Kidney (tissue), 14 donors: ENCODE measurements around the gene RYR2. TPM values are rescaled to one million over a fixed set of nuclear protein-coding genes. Genes with fewer than 3 reads are reported as not detected.
"Not testable (repeated sequence)": the region's sequence is repeated elsewhere in the genome, so short reads cannot be mapped to it uniquely, and the experiment has no call there.

Experiments used
- DNase-seq, 5 donors: peaks; one replicate each; pipeline ENCODE4 v3.0.0-alpha.2; 2013 to 2020
- FAIRE-seq: peaks from 2 replicates; lab custom pipeline; 2012; peaks lifted over from hg19 to GRCh38; lab: Jason Lieb, UNC
- H3K27ac ChIP-seq, 2 donors: one replicate each; pipeline ENCODE4 v1.7.0; 2013; ENCODE audit warnings: low read depth in 2 of 2, low read length in 2 of 2, inconsistent platforms in 1 of 2
- H3K27me3 ChIP-seq: one replicate; pipeline ENCODE4 v1.7.1; 2013; ENCODE audit warnings: low read length, inconsistent platforms; ENCODE audit not compliant: control insufficient read depth, insufficient read depth
- H3K36me3 ChIP-seq, 3 donors: one replicate each; pipeline versions ENCODE4 v1.7.0 to v1.7.1; 2013; ENCODE audit warnings: low read length in 3 of 3, control low read depth in 1 of 3, inconsistent platforms in 1 of 3; ENCODE audit not compliant: insufficient read depth in 3 of 3, control insufficient read depth in 2 of 3
- H3K4me1 ChIP-seq, 3 donors: one replicate each; pipeline versions ENCODE4 v1.7.0 to v1.7.1; 2013; ENCODE audit warnings: low read length in 3 of 3, inconsistent platforms in 1 of 3, low read depth in 1 of 3; ENCODE audit not compliant: control insufficient read depth in 2 of 3, insufficient read depth in 2 of 3
- H3K4me3 ChIP-seq, 3 donors: one replicate each; pipeline versions ENCODE4 v1.7.0 to v1.8.1; 2013; ENCODE audit warnings: low read length in 3 of 3, control low read depth in 1 of 3, inconsistent platforms in 1 of 3
- H3K9ac ChIP-seq, 3 donors: one replicate each; pipeline versions ENCODE4 v1.7.0 to v1.7.1; 2013; ENCODE audit warnings: low read length in 3 of 3, control low read depth in 1 of 3, inconsistent platforms in 1 of 3
- H3K9me3 ChIP-seq, 3 donors: one replicate each; pipeline versions ENCODE4 v1.7.0 to v1.7.1; 2013; ENCODE audit warnings: low read length in 3 of 3, control low read depth in 1 of 3, inconsistent platforms in 1 of 3; ENCODE audit not compliant: control insufficient read depth in 2 of 3, insufficient read depth in 1 of 3
- CTCF ChIP-seq: IDR thresholded peaks from 3 replicates; pipeline ENCODE4 v1.5.1; 2012; ENCODE audit warnings: mild to moderate bottlenecking, moderate library complexity, borderline replicate concordance; ENCODE audit not compliant: insufficient read depth; ENCODE audit errors: extremely low read depth
- intact Hi-C: fragments of 100-400 bp; cut with DNase I; formaldehyde crosslinking; loops from one replicate; pipeline ENCODE4 v1.11.1; 2022
- polyA plus RNA-seq: library from polyadenylated mRNA; stranded (reverse); fragments of 350-450 nt; fragmentation: Illumina TruSeq; extraction: RNeasy Lipid Tissue Mini Kit (QIAGEN cat#74804); gene quantifications from one replicate; pipeline ENCODE4 v1.2.3, GENCODE V29; 2014; ENCODE audit warnings: low read depth, low replicate concordance; ENCODE audit not compliant: insufficient read depth
- total RNA-seq: library from RNA; stranded (reverse); fragmentation: NEBNext Ultra II Directional; extraction: Animal tissue kit (Norgen Biotek cat#: 25700); gene quantifications from one replicate; pipeline ENCODE4 v1.2.1, GENCODE V29; 2021
- donor health status: control.
- donor health status: control.
- donor health status: control.
- donor health status: control.
- donor health status: control.
- donor health status: DM: yes; HTN: yes; CAD: no.
- donor health status: Normal renal cell carcinoma (clear cell type).

Gene RYR2
- total and polyA plus RNA-seq, 2 donors from 2014 or later = 0.28 to 0.60 TPM

DNA sequence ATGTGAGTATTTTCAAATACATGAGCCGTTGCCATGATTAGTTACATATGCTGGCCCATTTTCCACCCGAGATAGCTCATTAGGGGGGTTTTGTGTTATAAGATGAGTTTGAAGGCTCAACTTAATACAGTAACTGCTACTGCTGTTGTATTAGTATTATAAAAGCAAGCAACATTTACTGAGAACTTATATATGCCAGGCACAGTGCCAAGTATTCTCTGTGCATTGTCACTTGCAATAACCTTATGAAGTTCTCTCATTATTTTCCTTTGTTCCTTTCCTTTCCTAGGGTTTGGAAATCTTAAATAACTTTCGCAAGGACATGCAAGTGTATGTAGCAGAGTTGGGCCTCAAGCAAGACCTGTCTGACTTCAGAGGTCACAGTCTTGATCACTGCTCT is 107.9 kb downstream of the RYR2 start:
- intact Hi-C loops = no loop called here
- FAIRE-seq = no peak

DNA sequence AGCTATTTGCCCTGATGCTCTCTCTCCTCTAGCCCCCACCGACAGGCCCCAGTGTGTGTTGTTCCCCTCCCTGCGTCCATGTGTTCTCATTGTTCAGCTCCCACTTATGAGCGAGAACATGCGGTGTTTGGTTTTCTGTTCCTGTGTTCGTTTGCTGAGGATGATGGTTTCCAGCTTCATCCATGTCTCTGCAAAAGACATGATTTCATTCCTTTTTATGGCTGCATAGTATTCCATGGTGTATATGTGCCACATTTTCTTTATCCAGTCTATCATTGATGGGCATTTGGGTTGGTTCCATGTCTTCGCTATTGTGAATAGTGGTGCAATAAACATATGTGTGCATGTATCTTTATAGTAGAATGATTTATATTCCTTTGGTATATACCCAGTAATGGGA is 110.0 kb downstream of the RYR2 start:
- not testable (repeated sequence) for H3K27ac ChIP-seq

More for the DNA sequence above, 107.9 kb downstream of the RYR2 start:
- Histone ChIP-seq H3K27ac (no peak overlapping the region), H3K36me3 (no peaks in the 10 kb centered on the region), H3K9ac (no peak overlapping the region), H3K4me3 (no peak overlapping the region), H3K4me1 (no peaks in the 10 kb centered on the region), H3K27me3 (no peaks in the 10 kb centered on the region), H3K9me3 (no peaks in the 10 kb centered on the region)
- no peak for TF ChIP-seq CTCF
- DNase-seq = peak in 1 of 5 donors; percentile 25

DNA sequence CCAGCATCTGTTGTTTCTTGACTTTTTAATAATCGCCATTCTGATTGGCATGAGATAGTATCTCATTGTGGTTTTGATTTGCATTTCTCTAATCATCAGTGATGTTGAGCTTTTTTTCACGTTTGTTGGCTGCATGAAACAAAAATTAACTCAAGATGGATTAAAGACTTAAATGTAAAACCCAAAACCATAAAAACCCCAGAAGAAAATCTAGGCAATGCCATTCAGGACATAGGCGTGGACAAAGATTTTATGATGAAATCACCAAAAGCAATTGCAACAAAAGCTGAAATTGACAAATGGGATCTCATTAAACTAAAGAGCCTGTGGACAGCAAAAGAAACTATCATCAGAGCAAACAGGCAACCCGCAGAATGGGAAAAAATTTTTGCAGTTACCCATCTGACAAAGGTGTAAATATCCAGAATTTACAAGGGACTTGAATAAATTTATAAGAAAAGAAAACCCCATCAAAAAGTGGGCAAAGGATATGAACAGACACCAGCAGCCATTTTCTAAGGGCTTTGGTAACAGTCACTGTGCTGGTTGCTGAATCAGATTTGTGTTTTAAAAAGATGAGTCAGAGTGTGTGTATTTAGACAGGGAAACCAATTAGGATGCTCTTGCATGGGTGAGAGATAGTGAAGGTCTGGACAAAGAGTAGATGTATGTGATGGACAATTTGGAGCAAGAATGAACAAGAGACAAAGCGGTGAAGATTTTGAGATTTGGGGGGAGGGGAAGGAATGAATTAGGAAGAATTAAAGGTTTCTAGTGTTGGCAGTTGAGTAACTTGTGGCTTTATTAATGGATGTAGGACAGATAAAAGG is 110.7 kb downstream of the RYR2 start:
- no peaks in the 10 kb centered on the region for H3K27me3 ChIP-seq
- no peak overlapping the region for H3K4me3 ChIP-seq
- no peaks in the 10 kb centered on the region for H3K4me1 ChIP-seq
- TF ChIP-seq CTCF = no peak
- no peak for FAIRE-seq
- no peaks in the 10 kb centered on the region for H3K9me3 ChIP-seq
- H3K9ac ChIP-seq = no peak overlapping the region
- intact Hi-C loops = no loop called here
- DNase-seq = no peak
- no peaks in the 10 kb centered on the region for H3K36me3 ChIP-seq
- no peak overlapping the region for H3K27ac ChIP-seq

More for the DNA sequence above, 110.0 kb downstream of the RYR2 start:
- H3K9ac ChIP-seq, FAIRE-seq, H3K9me3 ChIP-seq, H3K4me1 ChIP-seq, DNase-seq, intact Hi-C loops, H3K27me3 ChIP-seq, H3K36me3 ChIP-seq, H3K4me3 ChIP-seq: not testable (repeated sequence)

DNA sequence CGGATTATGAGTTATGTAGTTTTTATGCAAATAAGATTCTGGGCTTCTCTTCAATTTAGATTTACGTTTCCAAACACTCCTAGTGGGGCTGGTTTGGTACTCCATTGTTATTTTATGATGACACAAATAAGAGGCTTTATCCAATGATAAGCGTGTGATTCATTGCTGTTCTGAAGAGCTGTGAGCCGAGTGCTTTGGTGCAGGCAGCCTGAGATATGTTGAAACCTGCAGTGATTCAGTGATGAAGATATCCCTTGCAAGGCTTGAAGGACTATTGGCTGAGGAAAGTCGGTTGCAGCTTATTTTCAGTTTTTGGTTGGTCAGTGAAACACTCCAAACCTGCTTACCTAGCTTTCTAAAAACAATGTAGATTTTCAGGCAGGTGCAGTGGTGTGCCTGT is 112.2 kb downstream of the RYR2 start:
- TF ChIP-seq CTCF = no peak
- Histone ChIP-seq H3K9ac (no peak overlapping the region), H3K4me1 (no peaks in the 10 kb centered on the region), H3K27ac (no peak overlapping the region), H3K36me3 (no peaks in the 10 kb centered on the region), H3K9me3 (no peaks in the 10 kb centered on the region), H3K27me3 (no peaks in the 10 kb centered on the region), H3K4me3 (no peak overlapping the region)
- intact Hi-C loops = no loop called here
- no peak for FAIRE-seq
- no peak for DNase-seq
